WTC11 (cell line): ENCODE results near the gene DTL. TPM values are rescaled to one million over a fixed set of nuclear protein-coding genes. Genes with fewer than 3 reads are reported as not detected.

Experiments
- ATAC-seq: fragments of 200-7000 bp; cut with Tn5 transposase; 2 replicates; pipeline ENCODE4 v1.10.0; 2021; ENCODE audit warnings: mild to moderate bottlenecking, moderate library complexity
- CTCF ChIA-PET: fragments of 300-600 bp; sonication (Branson Sonifier 250); formaldehyde crosslinking; loops from one replicate; lab custom pipeline; 2021; ENCODE audit warnings: antibody characterized with exemption; lab: Charles Lee
- POLR2A ChIA-PET: fragments of 350-600 bp; sonication (Branson Sonifier 250); formaldehyde crosslinking; loops from one replicate; lab custom pipeline; 2021; ENCODE audit warnings: antibody characterized with exemption; lab: Charles Lee
- DNase-seq: peaks from one replicate; pipeline ENCODE4 v3.0.0; 2021; ENCODE audit warnings: low spot score
- H3K27ac Mint-ChIP-seq: 2 replicates; pipeline ENCODE4 v1.8.0; 2021; ENCODE audit warnings: mixed read lengths
- H3K27me3 Mint-ChIP-seq: 2 replicates; pipeline ENCODE4 v1.8.0; 2021; ENCODE audit warnings: low read depth, mild to moderate bottlenecking, moderate library complexity, mixed read lengths
- H3K36me3 Mint-ChIP-seq: 2 replicates; pipeline ENCODE4 v1.8.0; 2021; ENCODE audit warnings: mixed read lengths
- H3K4me1 Mint-ChIP-seq: 2 replicates; pipeline ENCODE4 v1.8.0; 2022; ENCODE audit warnings: mixed read lengths
- H3K4me3 Mint-ChIP-seq: 2 replicates; pipeline ENCODE4 v1.8.0; 2021; ENCODE audit warnings: mild to moderate bottlenecking, moderate library complexity, mixed read lengths
- H3K9me3 Mint-ChIP-seq: 2 replicates; pipeline ENCODE4 v1.8.0; 2021; ENCODE audit warnings: mixed read lengths
- ATF6 ChIP-seq: sonication (generic); formaldehyde crosslinking; IDR thresholded peaks from 2 replicates; pipeline ENCODE4 v1.8.1; 2023; ENCODE audit warnings: mild to moderate bottlenecking, missing genetic modification reagents
- ELF4 ChIP-seq: sonication (generic); formaldehyde crosslinking; IDR thresholded peaks from 2 replicates; pipeline ENCODE4 v1.8.1; 2022; ENCODE audit warnings: low read depth, mild to moderate bottlenecking, moderate library complexity, missing genetic modification reagents
- MLX ChIP-seq: sonication (generic); formaldehyde crosslinking; IDR thresholded peaks from 2 replicates; pipeline ENCODE4 v1.8.1; 2023; ENCODE audit warnings: mild to moderate bottlenecking, missing genetic modification reagents, moderate library complexity
- MXD4 ChIP-seq: fragments of 250-450 bp; sonication (Bioruptor Pico); IDR thresholded peaks from 2 replicates; pipeline ENCODE4 v1.8.0; 2021; ENCODE audit warnings: mild to moderate bottlenecking, moderate library complexity, borderline replicate concordance
- MYBL2 ChIP-seq: sonication (generic); formaldehyde crosslinking; IDR thresholded peaks from 2 replicates; pipeline ENCODE4 v1.8.1; 2023; ENCODE audit warnings: mild to moderate bottlenecking, moderate library complexity, missing genetic modification reagents
- NFE2L1 ChIP-seq: sonication (generic); formaldehyde crosslinking; IDR thresholded peaks from 2 replicates; pipeline ENCODE4 v1.8.1; 2023; ENCODE audit warnings: missing genetic modification reagents
- NR2C2 ChIP-seq: sonication (generic); formaldehyde crosslinking; IDR thresholded peaks from 2 replicates; pipeline ENCODE4 v1.8.0; 2022; ENCODE audit warnings: mild to moderate bottlenecking, missing genetic modification reagents
- OVOL2 ChIP-seq: fragments of 250-450 bp; sonication (Bioruptor Pico); IDR thresholded peaks from 2 replicates; pipeline ENCODE4 v1.9.0; 2021; ENCODE audit warnings: mild to moderate bottlenecking, borderline replicate concordance
- SP1 ChIP-seq: sonication (generic); formaldehyde crosslinking; conservative IDR thresholded peaks from 2 replicates; pipeline ENCODE4 v1.8.1; 2022; ENCODE audit warnings: missing genetic modification reagents
- TEAD1 ChIP-seq: sonication (generic); formaldehyde crosslinking; IDR thresholded peaks from 2 replicates; pipeline ENCODE4 v1.8.0; 2022; ENCODE audit warnings: mild to moderate bottlenecking, missing genetic modification reagents
- USF2 ChIP-seq: sonication (generic); formaldehyde crosslinking; IDR thresholded peaks from 2 replicates; pipeline ENCODE4 v1.8.1; 2023; ENCODE audit warnings: mild to moderate bottlenecking, missing genetic modification reagents, moderate library complexity
- ZBTB21 ChIP-seq: sonication (generic); formaldehyde crosslinking; IDR thresholded peaks from 2 replicates; pipeline ENCODE4 v1.8.1; 2023; ENCODE audit warnings: mild to moderate bottlenecking, missing genetic modification reagents, borderline replicate concordance
- ZNF281 ChIP-seq: sonication (generic); formaldehyde crosslinking; IDR thresholded peaks from 2 replicates; pipeline ENCODE4 v1.8.0; 2023; ENCODE audit warnings: mild to moderate bottlenecking, missing genetic modification reagents
- ZNF425 ChIP-seq: fragments of 250-450 bp; sonication (Bioruptor Pico); conservative IDR thresholded peaks from 2 replicates; pipeline ENCODE4 v1.9.0; 2021; ENCODE audit warnings: mild to moderate bottlenecking
- ZNF512 ChIP-seq: sonication (generic); formaldehyde crosslinking; IDR thresholded peaks from 2 replicates; pipeline ENCODE4 v1.8.1; 2022; ENCODE audit warnings: missing genetic modification reagents, borderline replicate concordance
- ZSCAN18 ChIP-seq: fragments of 250-450 bp; sonication (Bioruptor Pico); IDR thresholded peaks from 2 replicates; pipeline ENCODE4 v2.1.2; 2022; ENCODE audit warnings: mild to moderate bottlenecking, moderate library complexity
- total RNA-seq: library from RNA; stranded (reverse); gene quantifications from 3 replicates; pipeline ENCODE4 v1.2.3, GENCODE V29; 2021

The DTL gene
- total RNA-seq, 1 experiment from 2014 or later = 52.3 TPM

- no peak for TF ChIP-seq ZNF425
- TF ChIP-seq, all 79 proteins: peak for 0
Measured at GRCh38 chr1:212078826-212079225, 43.3 kb downstream of the DTL start (continued).

- TF ChIP-seq USF2 (CRISPR knock-in tag) = no peak
- TF ChIP-seq SP1 = no peak
- no peak for TF ChIP-seq MXD4 (CRISPR knock-in tag)
- TF ChIP-seq NFE2L1 (CRISPR knock-in tag) = no peak
- no peak for TF ChIP-seq MYBL2 (CRISPR knock-in tag)
- TF ChIP-seq OVOL2 (CRISPR knock-in tag) = no peak
- Mint-ChIP-seq H3K4me3 (no peak overlapping the region), H3K27me3 (no peaks in the 10 kb centered on the region), H3K9me3 (no peaks in the 10 kb centered on the region), H3K36me3 (peaks cover 30% of the 10 kb centered on the region), H3K4me1 (no peaks in the 10 kb centered on the region), H3K27ac (no peak overlapping the region)
- ChIA-PET CTCF (no interaction called here), POLR2A (no interaction called here)
- ATAC-seq (no peak), DNase-seq (no peak)
Measured at GRCh38 chr1:212082765-212083406, 47.3 kb downstream of the DTL start.

- TF ChIP-seq TEAD1 (CRISPR knock-in tag) = no peak
- TF ChIP-seq NR2C2 (CRISPR knock-in tag) = no peak
- TF ChIP-seq ELF4 (CRISPR knock-in tag) = no peak
- TF ChIP-seq MYBL2 (CRISPR knock-in tag) = no peak
- TF ChIP-seq ZSCAN18 = no peak
- no peak for TF ChIP-seq ATF6 (CRISPR knock-in tag)
- no peak for TF ChIP-seq ZBTB21 (CRISPR knock-in tag)
- no peak for TF ChIP-seq ZNF512 (CRISPR knock-in tag)
- no peak for TF ChIP-seq MLX
- TF ChIP-seq ZNF281 (CRISPR knock-in tag) = no peak
- Mint-ChIP-seq H3K36me3 (peaks cover 67% of the 10 kb centered on the region), H3K4me1 (peaks cover 8% of the 10 kb centered on the region), H3K4me3 (no peak overlapping the region), H3K27ac (no peak overlapping the region), H3K9me3 (peaks cover 5% of the 10 kb centered on the region), H3K27me3 (no peaks in the 10 kb centered on the region)
- ATAC-seq = no peak
- ChIA-PET POLR2A (no interaction called here), CTCF (no interaction called here)
- no peak for DNase-seq
Measured at GRCh38 chr1:212089560-212090163, 54.1 kb downstream of the DTL start.
